GM12878 (cell line): ENCODE measurements around the gene INKA1.
"Not testable (repeated sequence)": the region's sequence is repeated elsewhere in the genome, so short reads cannot be mapped to it uniquely, and the experiment has no call there.

Experiments used
- BHLHE40 ChIP-seq, 2 experiments: fragments of 450-650 bp in 1 of 2; IDR thresholded peaks; 2 replicates each; pipeline ENCODE4 v1.6.1; 2011 to 2017; ENCODE audit warnings: low read depth in 2 of 2, borderline replicate concordance in 1 of 2, improper control_type of control experiment in 1 of 2, low read length in 1 of 2, mild to moderate bottlenecking in 1 of 2
- CTCF ChIP-seq, 3 experiments: IDR thresholded peaks in 2 of 3; conservative IDR thresholded peaks in 1 of 3; 2 replicates each; pipeline ENCODE4 v1.5.1; 2011; ENCODE audit warnings: low read depth in 3 of 3, low read length in 3 of 3, mild to moderate bottlenecking in 3 of 3, control low read depth in 2 of 3, moderate library complexity in 2 of 3, inconsistent platforms in 1 of 3, mixed read lengths in 1 of 3; ENCODE audit not compliant: control insufficient read depth in 2 of 3, insufficient read depth in 1 of 3; ENCODE audit errors: extremely low read depth in 1 of 3
- POLR2AphosphoS5 ChIP-seq: IDR thresholded peaks from 2 replicates; pipeline ENCODE4 v1.6.1; 2011; ENCODE audit warnings: mild to moderate bottlenecking, low read length, inconsistent platforms
- USF2 ChIP-seq: IDR thresholded peaks from 2 replicates; pipeline ENCODE4 v1.6.1; 2011; ENCODE audit warnings: low read depth, low read length, improper control_type of control experiment, borderline replicate concordance
- WRNIP1 ChIP-seq: IDR thresholded peaks from 2 replicates; pipeline ENCODE4 v1.6.1; 2011; ENCODE audit warnings: low read depth, low read length, improper control_type of control experiment, borderline replicate concordance
- ZNF274 ChIP-seq: IDR thresholded peaks from one replicate; pipeline ENCODE4 v1.8.0; 2011; ENCODE audit not compliant: insufficient read length, insufficient read depth
- ZNF592 ChIP-seq: fragments of 450-650 bp; IDR thresholded peaks from 2 replicates; pipeline ENCODE4 v1.6.1; 2017; ENCODE audit warnings: mild to moderate bottlenecking, moderate library complexity

GRCh38 chr3:49780975-49781365 is 22.1 kb upstream of the INKA1 start:
- not testable (repeated sequence) for TF ChIP-seq CTCF (IDR thresholded peaks at IDR 0.05 in 2 of 3, conservative IDR thresholded peaks at IDR 0.05 in 1 of 3; ENCODE audit: control insufficient read depth in 2 of 3, extremely low read depth in 1 of 3, insufficient read depth in 1 of 3, low read depth in 3 of 3, low read length in 3 of 3); ZNF274; POLR2AphosphoS5; BHLHE40 (IDR thresholded peaks at IDR 0.05; ENCODE audit: borderline replicate concordance in 1 of 2, low read depth in 2 of 2, low read length in 1 of 2); USF2; ZNF592; WRNIP1
